Measurements from ENCODE around the gene TPH2. TPM values are rescaled to one million over a fixed set of nuclear protein-coding genes. Genes with fewer than 3 reads are reported as not detected.

The TPH2 gene
- total RNA-seq, 1 experiment from 2014 or later = 0.66 TPM

- Histone ChIP-seq H3K23me2 (ENCODE audit: insufficient read length, low read depth, low read length, poor library complexity, severe bottlenecking) (no peaks in the 10 kb centered on the region), H2AFZ (ENCODE audit: low read length) (no peak overlapping the region), H3K79me1 (ENCODE audit: insufficient read depth, low read depth, low read length, poor library complexity, severe bottlenecking) (no peaks in the 10 kb centered on the region), H3K18ac (ENCODE audit: insufficient read length, low read depth, low read length) (no peak overlapping the region), H2BK12ac (ENCODE audit: insufficient read length, low read depth, low read length) (no peak overlapping the region), H3K27me3 (ENCODE audit: insufficient read depth, low read length) (no peaks in the 10 kb centered on the region), H3K23ac (ENCODE audit: insufficient read length, low read depth, low read length) (no peak overlapping the region), H3K56ac (ENCODE audit: insufficient read length, low read depth, low read length) (no peak overlapping the region), H3K4ac (ENCODE audit: low read depth, low read length) (no peak overlapping the region), H3K27ac (ENCODE audit: insufficient read length, low read depth, low read length) (no peak overlapping the region), H4K8ac (replicated peaks; ENCODE audit: insufficient read length, low read depth, low read length) (no peak overlapping the region), H2BK120ac (ENCODE audit: low read depth, low read length, poor library complexity, severe bottlenecking) (no peak overlapping the region), H4K91ac (ENCODE audit: insufficient read length, low read depth, low read length) (no peak overlapping the region), H3T11ph (ENCODE audit: low read length) (no peak overlapping the region), H4K20me1 (ENCODE audit: control insufficient read depth, insufficient read depth, insufficient read length) (no peaks in the 10 kb centered on the region), H2BK15ac (ENCODE audit: low read depth, low read length) (no peak overlapping the region), H3K9me3 (ENCODE audit: control insufficient read depth, low read depth, low read length) (no peaks in the 10 kb centered on the region), H2BK5ac (ENCODE audit: insufficient read length, low read length) (no peak overlapping the region), H2AK5ac (ENCODE audit: insufficient read length, low read length) (no peak overlapping the region), H3K4me1 (ENCODE audit: insufficient read depth, low read length) (no peaks in the 10 kb centered on the region), H4K5ac (ENCODE audit: insufficient read length, low read depth, low read length) (no peak overlapping the region), H3K9ac (ENCODE audit: extremely low read depth, insufficient read length, low read length) (no peak overlapping the region), H3K4me2 (ENCODE audit: insufficient read depth, insufficient read length, low read length) (no peak overlapping the region), H2BK20ac (ENCODE audit: low read depth, low read length, poor library complexity, severe bottlenecking) (no peak overlapping the region), H3K79me2 (ENCODE audit: insufficient read depth, low read length) (no peaks in the 10 kb centered on the region), H3K14ac (ENCODE audit: insufficient read depth, low read length) (no peak overlapping the region)
- TF ChIP-seq CTCF (conservative IDR thresholded peaks at IDR 0.05) = no peak
- H3K9me3 Mint-ChIP-seq = no peaks in the 10 kb centered on the region
- H3K27ac Mint-ChIP-seq = no peak overlapping the region
- DNase-seq = no peak
- H3K27me3 Mint-ChIP-seq (ENCODE audit: low read depth) = no peaks in the 10 kb centered on the region
- WGBS (ENCODE audit: extremely low coverage, insufficient read length, low lambda C conversion rate) = no CpG with 5 or more reads among the region's 2 CpGs
- peaks cover 0 to 3% of the 10 kb centered on the region in 2 experiments; a peak in 3 of 4 replicates for H3K4me1 Mint-ChIP-seq
- no peak overlapping the region for H3K4me3 Mint-ChIP-seq
- no peaks in the 10 kb centered on the region for H3K36me3 Mint-ChIP-seq (ENCODE audit: insufficient read depth in 1 of 3, low read depth in 3 of 3)
Observed at GRCh38 chr12:72030277-72030676, 91.6 kb downstream of the TPH2 start.

Measured in H9 (cell line).